Uterus (tissue), 4 donors: Measurements from ENCODE around the gene GRIK4. TPM values are rescaled to one million over a fixed set of nuclear protein-coding genes. Genes with fewer than 3 reads are reported as not detected.

ENCODE experiments used
- DNase-seq, 2 donors: peaks; one replicate each; pipeline ENCODE4 v3.0.0-alpha.2; 2019 to 2020
- H3K27ac ChIP-seq, 2 donors: fragments of 200-600 bp; sonication (generic); 1 replicate in 1 of 2; 2 replicates in 1 of 2; pipeline ENCODE4 v1.5.1; 2016 to 2018
- H3K27me3 ChIP-seq, 2 donors: fragments of 200-600 bp; sonication (generic); one replicate each; pipeline ENCODE4 v1.5.1; 2018 to 2019; ENCODE audit warnings: control low read depth in 1 of 2
- H3K36me3 ChIP-seq, 2 donors: fragments of 200-600 bp; sonication (generic); one replicate each; pipeline ENCODE4 v1.5.1; 2019; ENCODE audit warnings: control low read depth in 1 of 2
- H3K4me1 ChIP-seq, 2 donors: fragments of 200-600 bp; sonication (generic); one replicate each; pipeline ENCODE4 v1.5.1; 2018 to 2019; ENCODE audit warnings: control low read depth in 1 of 2
- H3K4me3 ChIP-seq, 2 donors: fragments of 200-600 bp; sonication (generic); 1 replicate in 1 of 2; 2 replicates in 1 of 2; pipeline ENCODE4 v1.5.1; 2018 to 2019; ENCODE audit warnings: mild to moderate bottlenecking in 1 of 2
- H3K9me3 ChIP-seq, 2 donors: fragments of 200-600 bp; sonication (generic); one replicate each; pipeline ENCODE4 v1.5.1; 2019; ENCODE audit warnings: control low read depth in 1 of 2
- CTCF ChIP-seq, 4 experiments: fragments of 200-600 bp in 2 of 4; fragments of 450-650 bp in 2 of 4; sonication (generic) in 2 of 4; IDR thresholded peaks; one replicate each; pipeline ENCODE4 v1.5.1; 2016 to 2019; ENCODE audit warnings: antibody characterized with exemption in 4 of 4, mild to moderate bottlenecking in 2 of 4, moderate library complexity in 1 of 4
- POLR2A ChIP-seq, 2 donors: fragments of 450-650 bp; IDR thresholded peaks; one replicate each; pipeline ENCODE4 v1.6.1; 2016; ENCODE audit warnings: antibody characterized with exemption in 2 of 2, mild to moderate bottlenecking in 1 of 2, moderate library complexity in 1 of 2
- intact Hi-C: fragments of 100-400 bp; cut with DNase I; formaldehyde crosslinking; loops from one replicate; pipeline ENCODE4 v1.15.1; 2023; ENCODE audit warnings: low total_unique reads
- total RNA-seq, 4 donors: library from RNA; depleted of rRNA in 3 of 4; stranded (reverse); fragments of >200 nt in 3 of 4; gene quantifications; one replicate each; pipeline versions ENCODE4 v1.1.0 to v1.2.4, GENCODE V29; 2014 to 2023
- donor health status: DM: yes; HTN: yes; CAD: no.

Gene GRIK4
- total RNA-seq, 4 donors from 2014 or later = 0.28 to 1.1 TPM; not detected in 2

DNA sequence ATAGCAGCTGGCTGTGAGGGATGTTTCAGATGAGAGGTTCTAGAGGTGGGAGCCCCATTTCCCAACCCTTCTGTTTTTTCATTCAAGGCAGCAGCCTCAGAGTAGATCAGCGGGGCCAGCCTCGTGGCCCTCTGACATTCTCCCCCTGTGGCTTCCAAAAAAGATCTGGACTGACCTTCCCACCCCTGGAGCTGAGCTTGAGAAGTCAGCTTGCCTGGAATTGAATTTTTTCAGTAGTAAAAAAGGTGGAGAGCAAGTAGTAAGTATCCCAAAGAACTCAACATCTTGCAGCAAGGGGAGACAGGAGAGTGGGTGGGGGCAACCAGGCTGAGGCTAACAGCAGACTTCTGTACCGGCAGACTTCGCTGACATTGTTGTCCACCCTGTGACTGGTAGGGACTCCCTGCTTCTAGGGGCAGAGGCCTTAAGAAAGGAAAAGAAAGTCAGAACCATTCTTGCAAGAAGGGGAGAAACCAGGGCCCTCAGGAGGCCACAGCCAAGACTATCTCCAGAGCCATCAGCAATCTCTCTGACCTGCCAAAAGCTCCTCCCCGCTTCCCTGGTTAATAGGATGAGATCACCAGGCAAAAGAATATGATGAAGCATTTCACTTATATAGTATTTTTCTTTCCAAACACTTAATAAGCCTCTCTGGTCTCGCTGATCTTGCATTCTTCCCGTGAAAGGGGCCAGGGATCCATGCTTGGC, 2.0 kb upstream of the GRIK4 start:
- TF ChIP-seq POLR2A (IDR thresholded peaks at IDR 0.05) (no peak), CTCF (IDR thresholded peaks at IDR 0.05) (no peak)
- no peaks in the 10 kb centered on the region for H3K4me1 ChIP-seq
- H3K27ac ChIP-seq = no peak overlapping the region
- no peaks in the 10 kb centered on the region for H3K36me3 ChIP-seq
- no peaks in the 10 kb centered on the region for H3K27me3 ChIP-seq
- no peak overlapping the region for H3K4me3 ChIP-seq
- H3K9me3 ChIP-seq = no peaks in the 10 kb centered on the region
- no peak for DNase-seq
- intact Hi-C loops = loop anchor here (10.0 kb wide), 1 partner anchor 305 kb away; no protein-coding TSS in a partner anchor

DNA sequence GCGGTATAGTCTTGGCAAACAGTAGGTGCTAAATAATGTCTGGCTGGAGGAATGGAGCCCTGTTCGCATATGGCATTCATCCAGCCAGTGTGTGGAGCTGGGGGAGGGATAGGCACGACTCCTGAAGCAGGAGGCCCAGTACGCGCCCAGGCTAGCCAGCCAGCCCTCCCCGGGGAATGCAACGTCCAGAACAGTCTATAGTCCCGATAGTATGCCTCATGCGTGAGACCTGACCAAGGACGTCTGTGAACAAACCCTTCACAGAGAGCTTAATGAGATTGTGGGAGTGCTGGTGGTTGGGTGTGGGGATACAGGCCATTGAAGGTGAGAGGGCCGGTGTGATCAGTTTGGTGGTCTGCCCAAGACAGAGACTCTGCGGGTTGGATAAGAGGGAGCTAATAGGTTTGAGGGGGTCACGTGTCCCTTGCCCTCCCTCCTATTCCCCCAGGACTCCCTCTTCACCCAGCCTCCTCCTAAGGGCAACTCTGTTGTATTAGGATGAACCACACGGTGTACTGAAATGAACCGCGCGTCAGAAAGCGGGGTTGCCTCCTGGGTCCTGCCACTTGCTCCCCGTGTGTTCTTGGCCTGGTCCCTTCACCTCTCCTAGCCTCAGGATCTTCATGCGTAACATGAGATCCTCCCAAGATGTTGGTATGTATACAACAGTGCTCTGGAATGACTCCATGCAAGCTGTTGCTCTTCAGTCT, 987 bp upstream of the GRIK4 start:
- H3K4me1 ChIP-seq = no peaks in the 10 kb centered on the region
- no peaks in the 10 kb centered on the region for H3K27me3 ChIP-seq
- no peaks in the 10 kb centered on the region for H3K36me3 ChIP-seq
- TF ChIP-seq POLR2A (IDR thresholded peaks at IDR 0.05) (no peak), CTCF (IDR thresholded peaks at IDR 0.05) (no peak)
- peak overlapping the region in 1 of 2 donors; percentile 10 for H3K4me3 ChIP-seq
- no peak for DNase-seq
- intact Hi-C loops = loop anchor here (10.0 kb wide), 1 partner anchor 304 kb away; no protein-coding TSS in a partner anchor
- no peak overlapping the region for H3K27ac ChIP-seq
- no peaks in the 10 kb centered on the region for H3K9me3 ChIP-seq

DNA sequence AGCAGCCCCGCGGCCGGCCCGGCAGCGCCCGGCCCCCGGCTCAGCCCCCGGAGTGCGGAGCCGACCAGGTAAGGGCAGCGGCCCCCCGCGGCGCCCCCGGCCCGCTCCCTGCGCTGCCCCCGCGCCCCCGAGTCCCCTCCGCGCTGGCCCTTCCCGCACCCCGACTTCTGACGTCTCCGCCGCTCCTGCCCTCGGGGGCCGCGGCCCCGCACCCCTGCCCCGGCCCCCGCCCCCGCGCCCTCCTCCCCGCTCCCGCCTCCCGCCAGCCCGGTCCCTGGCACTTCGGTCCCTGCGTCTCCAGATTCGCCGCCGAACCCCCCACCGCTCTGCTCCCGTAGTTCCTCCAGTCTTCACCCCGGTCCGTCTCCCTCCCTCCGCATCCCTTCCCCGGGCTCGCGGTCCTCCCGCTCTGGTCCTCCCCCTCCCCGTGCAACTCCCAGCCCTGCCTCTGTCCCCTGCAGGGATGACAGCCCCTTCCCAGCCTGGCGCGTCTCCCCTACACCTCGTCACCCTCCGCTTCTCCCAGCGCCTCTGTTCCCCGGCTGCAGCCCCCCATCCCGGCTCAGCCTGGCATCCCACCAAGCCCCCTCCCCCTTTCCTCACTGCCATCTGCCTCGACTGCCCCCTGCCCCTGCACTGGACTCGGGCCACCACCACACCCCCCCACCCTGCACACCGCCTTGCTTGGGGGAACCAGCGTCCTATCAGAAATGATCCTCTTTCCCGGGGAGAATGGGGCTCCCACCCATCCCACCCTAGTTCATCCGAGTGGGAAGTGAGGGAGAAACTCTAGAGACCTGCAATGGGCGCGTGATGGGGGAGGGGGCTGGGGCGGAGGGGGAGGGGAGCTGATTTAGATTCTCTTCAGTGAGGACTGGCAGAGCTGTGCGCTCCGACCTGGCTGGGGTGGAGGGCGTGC, 531 bp downstream of the GRIK4 start:
- TF ChIP-seq CTCF (IDR thresholded peaks at IDR 0.05) (no peak), POLR2A (IDR thresholded peaks at IDR 0.05) (no peak)
- Histone ChIP-seq H3K27ac (no peak overlapping the region), H3K9me3 (no peaks in the 10 kb centered on the region), H3K36me3 (no peaks in the 10 kb centered on the region), H3K27me3 (no peaks in the 10 kb centered on the region), H3K4me1 (no peaks in the 10 kb centered on the region), H3K4me3 (peak overlapping the region; percentile 0 to 39)
- no peak for DNase-seq
- intact Hi-C loops = loop anchor here (10.0 kb wide), 1 partner anchor 303 kb away; no protein-coding TSS in a partner anchor

DNA sequence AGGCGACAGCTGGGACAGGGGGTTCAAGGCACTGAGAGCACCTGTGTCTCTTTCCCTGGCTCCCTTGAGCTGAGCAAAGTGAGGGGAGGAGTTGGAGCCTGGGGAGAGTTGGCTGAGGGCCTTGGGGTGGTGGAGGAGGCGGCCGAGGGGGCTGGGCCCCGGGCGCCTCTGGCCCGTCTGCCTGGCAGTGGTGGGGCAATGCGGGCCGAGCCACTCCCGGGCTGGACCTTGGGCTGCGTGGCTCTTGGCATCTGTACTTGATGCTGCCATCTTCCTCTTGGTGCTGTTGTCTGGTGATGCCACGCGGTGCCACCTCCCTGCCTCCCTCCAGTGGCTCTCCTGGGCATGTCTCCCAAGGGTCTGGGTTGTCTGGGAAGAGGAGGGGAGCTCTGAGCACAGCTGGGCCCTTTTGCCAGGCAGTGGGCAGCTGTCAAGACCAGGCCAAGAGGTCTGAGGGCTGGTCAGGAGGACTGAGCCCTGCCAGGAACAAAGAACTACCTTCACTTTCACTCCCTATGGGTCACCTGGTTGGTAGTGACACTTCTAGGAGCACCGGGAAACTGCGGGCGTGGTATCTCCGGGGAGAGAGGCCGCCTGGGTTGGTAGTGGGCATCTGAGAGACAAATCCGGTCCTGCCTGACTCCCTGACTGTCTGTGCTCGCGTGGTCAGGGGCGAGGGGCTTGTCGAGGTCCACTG, 1.3 kb downstream of the GRIK4 start:
- Histone ChIP-seq H3K4me1 (no peaks in the 10 kb centered on the region), H3K27ac (no peak overlapping the region), H3K36me3 (no peaks in the 10 kb centered on the region), H3K9me3 (no peaks in the 10 kb centered on the region), H3K4me3 (no peak overlapping the region), H3K27me3 (no peaks in the 10 kb centered on the region)
- DNase-seq = no peak
- TF ChIP-seq POLR2A (IDR thresholded peaks at IDR 0.05) (no peak), CTCF (IDR thresholded peaks at IDR 0.05) (no peak)
- intact Hi-C loops = loop anchor here (10.0 kb wide), 1 partner anchor 302 kb away; no protein-coding TSS in a partner anchor
